NT2/D1 (cell line): ENCODE data around the gene CERS4.

ENCODE experiments used
- YY1 ChIP-seq: IDR thresholded peaks from 2 replicates; pipeline ENCODE4 v1.6.1; 2011; ENCODE audit not compliant: insufficient read length, insufficient read depth
- ZNF274 ChIP-seq: IDR thresholded peaks from 2 replicates; pipeline ENCODE4 v1.6.1; 2011; ENCODE audit warnings: mild to moderate bottlenecking, low read depth, low read length

DNA sequence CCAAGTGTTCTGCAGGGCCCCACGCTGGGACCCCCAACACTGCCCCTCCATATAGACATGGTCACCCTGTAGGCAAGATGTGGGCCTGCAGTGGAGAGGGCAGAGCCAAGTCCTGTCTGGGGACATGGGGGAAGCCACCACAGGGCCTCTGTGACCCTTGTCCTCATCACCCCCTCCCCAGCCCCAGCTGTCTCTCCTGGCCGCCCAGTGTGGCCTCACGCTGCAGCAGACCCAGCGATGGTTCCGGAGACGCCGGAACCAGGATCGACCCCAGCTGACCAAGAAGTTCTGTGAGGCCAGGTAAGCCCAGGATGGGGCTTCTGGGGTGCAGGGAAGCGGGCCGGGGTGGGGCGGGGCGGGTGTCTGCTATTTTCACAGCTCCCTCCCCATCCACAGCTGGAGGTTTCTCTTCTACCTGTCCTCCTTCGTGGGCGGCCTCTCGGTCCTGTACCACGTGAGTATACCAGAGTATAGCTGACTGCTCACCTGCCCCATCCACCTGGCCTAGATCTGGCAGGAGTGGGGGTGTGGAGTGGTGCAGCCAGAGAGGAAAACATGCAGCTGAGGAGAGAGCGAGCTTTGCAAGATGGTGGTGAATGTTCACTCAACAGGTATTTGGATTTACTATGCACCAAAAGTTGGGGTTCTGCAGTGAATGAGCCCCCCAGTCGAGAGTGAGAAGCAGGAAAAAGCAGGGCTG lies 46.4 kb downstream of the CERS4 start:
- TF ChIP-seq ZNF274 (no peak), YY1 (no peak)
